ENCODE measurements around the gene MED6.
A peak's percentile ranks its signal among the peaks of the same experiment; 100 is the strongest.

Gene MED6, protein sequence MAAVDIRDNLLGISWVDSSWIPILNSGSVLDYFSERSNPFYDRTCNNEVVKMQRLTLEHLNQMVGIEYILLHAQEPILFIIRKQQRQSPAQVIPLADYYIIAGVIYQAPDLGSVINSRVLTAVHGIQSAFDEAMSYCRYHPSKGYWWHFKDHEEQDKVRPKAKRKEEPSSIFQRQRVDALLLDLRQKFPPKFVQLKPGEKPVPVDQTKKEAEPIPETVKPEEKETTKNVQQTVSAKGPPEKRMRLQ

DNA sequence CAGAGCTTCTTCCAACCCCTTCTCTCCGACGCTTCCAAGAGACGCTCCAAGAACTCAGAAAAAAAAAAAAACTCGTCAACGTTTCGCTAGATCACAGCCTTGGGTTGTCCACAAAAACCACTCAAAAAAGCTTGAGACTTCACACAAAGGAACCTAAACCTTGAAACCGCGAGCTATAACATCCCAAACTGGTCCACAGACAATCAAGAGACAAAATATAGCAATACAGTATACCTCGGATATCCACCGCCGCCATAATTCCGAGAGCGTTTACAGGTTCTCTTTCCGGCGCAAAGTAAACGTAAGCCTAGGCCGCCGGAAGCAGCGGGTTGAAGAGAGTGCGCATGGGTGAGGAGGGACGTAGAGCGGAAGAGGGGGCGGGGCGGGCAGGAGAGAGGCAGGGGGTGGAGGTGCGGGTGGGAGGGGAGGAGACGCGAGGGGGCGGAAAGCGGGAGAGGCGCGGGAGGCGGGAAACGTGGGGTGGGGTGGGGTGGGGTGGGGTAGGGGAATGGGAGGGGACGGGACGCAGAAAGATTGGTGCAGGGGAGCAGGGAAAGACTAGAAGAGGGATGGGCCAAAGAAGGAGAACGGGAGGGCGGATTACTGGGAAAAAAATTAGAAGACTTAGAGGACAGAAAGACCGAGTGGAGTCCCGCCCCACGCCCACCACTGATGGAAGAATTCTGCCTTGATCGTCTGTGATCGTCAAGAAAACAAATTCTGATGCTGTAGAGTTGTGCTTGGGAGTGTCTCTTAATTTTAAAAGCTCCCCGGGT, at the start of gene MED6:
TSS of gene MED6 (minus strand) at position 274 of the 776 bp plus-strand sequence. CDS start at position 256, 18 bp downstream.
- peak; percentile 96 for DNase-seq

DNA sequence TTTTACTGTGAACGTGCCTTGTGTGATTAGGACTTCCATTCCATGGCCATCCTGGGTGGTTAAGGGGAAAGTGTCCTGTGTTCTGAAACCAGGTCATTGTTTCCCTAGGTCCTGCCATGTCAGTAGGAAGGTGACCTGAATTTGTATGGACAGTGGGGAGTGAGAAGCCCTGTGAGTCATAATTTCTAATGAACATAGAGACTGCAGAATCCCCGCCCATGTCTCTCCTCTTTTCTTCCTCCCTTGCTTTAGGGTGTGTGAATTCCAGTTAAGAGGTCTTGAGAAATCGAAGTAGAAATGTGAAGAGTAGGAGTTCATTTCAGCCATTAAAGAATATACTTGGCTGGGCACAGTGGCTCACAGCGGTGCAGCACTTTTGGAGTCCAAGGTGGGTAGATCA, 49.3 kb upstream of the MED6 start:
- no peak for DNase-seq

DNA sequence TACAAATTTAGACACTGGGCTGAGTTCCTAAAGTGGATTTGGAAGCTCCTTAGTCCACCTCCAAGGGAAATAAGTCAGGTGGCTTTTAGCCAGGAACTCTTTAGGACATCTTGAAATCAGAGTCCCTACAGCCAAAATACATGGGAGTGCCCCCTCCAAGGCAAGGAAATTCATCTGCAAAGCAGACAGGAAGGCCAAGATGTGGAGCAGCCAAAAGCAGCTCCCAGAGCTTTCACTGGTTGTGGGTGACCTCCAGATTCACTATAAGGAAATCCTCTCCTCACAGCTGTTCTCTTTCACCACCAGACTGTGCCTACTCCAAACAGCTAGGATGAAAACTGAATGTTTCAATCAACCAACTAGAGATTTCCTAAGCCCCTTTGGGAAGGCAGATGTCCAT, 47.9 kb upstream of the MED6 start:
- DNase-seq: no peak

DNA sequence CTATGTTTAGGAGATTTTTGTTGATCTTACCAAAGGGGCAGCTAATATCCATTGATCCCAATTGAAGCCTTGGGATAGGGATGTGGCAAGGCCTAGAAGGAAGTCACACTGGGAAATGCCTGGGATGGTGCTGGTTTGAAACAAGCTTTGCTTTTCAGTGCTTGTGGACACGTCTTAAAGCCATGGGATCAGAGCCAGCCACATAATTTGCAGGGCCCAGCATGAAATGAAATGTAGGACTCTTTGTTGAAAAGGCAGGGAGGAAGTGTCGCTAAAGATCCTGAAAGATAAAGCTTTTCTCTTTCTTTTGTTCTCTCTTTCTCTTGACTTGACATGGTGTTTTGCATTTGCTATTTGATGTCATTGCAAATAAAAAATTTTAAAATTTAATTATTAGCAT, 46.2 kb upstream of the MED6 start:
- DNase-seq: no peak

DNA sequence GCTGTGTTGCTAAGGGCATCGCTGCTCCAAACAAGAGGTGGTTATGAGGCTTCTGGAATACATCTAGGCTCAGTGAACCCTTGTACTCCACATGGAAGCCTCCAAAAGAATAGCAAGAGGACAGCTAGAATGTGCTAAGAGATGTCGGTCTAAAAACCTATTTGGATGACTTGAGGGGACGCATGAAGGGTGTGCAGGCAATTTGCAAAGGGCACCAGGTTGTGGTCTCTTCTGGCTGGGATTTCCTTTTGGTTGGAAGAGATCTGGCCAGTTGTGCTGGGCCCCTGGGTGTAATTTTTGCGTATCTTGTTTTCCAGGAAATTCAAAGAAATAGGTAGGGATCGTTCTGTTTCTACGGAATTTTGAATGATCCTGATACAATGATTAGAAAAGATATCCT, 45.4 kb upstream of the MED6 start:
- DNase-seq: no peak

DNA sequence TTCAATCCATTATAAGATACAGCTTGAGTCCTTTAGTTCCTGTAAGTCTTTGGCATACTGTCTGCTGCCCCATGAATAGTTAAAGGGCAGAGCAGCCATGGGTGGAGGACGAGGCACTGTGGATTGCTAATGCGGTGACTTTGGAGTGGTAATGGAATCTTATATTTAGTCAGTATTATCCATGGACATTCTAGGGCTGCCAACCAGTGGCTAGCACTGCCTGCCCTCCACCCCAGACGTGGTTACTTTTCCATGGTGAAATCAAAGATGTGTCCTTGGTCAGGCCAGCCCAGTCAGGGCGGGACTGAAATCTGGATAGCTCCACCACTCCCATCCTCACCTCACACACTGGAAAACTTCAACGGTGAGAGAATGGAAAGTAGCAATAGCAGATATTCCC, 43.5 kb upstream of the MED6 start:
- DNase-seq: no peak

DNA sequence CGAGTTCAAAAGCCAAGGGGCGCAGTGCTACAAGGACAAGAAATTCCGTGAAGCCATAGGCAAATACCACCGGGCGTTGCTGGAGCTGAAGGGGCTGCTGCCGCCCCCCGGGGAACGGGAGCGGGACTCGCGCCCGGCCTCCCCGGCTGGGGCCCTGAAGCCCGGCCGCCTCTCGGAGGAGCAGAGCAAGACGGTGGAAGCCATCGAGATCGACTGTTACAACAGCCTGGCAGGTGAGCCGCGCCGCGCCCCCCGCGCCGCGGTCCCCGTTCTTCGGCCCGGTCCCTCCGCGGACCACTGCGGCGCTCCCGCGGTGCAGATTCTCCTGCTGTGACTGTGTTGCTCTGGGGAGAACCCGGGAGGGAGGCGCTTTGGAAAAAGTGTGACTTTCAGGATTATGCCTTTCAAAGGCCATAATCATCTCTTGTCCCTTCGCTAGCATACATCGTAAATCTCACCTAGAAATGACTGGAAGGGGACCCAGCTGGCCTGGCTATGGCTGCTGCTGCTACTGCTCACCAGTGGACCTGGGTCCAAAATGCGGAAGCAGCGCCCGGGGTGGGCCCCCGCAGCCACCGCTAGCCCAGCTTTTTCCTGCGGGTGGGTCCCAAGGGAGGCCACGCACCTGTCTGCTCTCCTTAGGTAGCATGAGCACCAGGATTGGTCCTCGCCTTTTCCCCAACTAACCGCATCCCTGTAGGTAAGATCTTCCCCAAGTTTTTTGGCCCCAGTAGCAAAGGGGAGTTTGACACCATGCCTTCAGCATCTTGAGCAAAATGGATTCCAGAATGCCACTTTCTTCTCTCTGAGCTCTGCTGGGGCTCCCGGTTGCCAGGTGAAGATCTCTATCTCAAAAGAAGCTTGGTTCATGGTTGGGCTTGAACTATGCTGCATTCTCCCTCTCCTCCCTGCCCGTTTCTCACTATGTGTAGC, 42.1 kb upstream of the MED6 start:
- DNase-seq: no peak

DNA sequence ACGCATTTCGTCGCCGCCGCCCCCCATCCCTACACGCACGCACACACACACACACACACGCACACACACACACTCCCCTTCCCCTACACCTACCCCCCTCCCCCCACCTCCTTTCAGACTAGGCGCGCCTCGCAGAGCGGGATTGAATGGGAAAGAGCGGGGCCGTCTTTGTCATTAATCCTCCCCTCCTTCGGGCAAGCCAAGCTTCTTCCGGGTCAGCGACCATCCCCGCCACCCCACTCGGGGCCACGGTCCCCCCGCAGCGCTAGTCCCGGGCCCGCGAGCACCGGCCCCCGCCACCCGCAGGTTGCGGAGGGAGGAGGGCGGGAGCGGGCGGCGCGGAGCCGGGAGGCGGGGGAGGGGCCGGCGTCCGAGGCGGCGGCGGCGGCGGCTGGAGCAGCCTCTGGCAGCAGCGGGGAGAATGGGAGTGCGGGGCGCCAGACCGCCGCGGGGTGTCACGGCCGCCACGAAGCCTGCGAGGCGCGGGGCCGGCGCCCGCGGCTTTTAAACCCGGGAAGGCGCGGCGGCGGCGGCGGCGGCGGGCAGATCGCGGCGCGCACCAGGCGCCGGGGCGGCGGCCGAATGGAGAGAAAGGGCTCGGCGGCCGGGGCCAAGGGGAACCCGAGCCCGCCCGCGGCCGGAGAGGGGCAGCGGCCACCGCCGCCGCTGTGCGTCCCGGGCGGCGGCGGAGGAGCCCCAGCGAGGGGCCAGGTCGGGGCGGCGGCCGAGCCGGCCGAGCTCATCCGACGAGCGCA, 41.3 kb upstream of the MED6 start, which contains the start of gene TTC9:
TSS of gene TTC9 (plus strand) at position 369 of the 755 bp plus-strand sequence. CDS start at position 583, 214 bp downstream.
- DNase-seq: peak; percentile 40

DNA sequence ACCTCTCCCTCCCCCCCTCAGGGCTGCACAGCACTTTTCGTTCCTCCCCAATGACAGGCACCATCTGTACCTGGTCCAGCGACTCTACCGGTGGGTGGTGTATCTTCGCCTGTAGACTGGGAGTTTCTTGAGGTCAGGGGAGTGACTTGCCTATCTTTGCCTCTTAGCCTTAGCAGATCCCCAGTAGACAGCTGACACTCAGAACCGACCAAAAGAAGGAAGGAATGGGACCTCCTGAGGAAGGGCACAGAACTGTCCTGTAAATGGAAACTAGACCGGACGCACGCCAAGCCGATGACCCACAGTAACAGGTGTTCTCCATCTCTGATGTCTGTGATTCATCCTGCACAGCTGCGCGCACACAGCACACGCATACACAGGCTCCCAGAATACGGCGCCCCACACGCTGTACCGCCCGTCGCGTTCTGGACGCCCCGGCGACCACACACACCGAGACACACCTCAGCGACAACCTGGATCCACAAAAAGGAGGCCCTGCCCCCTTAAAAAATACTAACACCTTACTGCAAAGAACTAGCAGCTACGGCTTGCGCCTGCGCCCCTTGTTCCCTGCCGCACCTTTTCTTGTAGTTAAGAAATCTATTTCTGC, 40.6 kb upstream of the MED6 start:
- no peak for DNase-seq

DNA sequence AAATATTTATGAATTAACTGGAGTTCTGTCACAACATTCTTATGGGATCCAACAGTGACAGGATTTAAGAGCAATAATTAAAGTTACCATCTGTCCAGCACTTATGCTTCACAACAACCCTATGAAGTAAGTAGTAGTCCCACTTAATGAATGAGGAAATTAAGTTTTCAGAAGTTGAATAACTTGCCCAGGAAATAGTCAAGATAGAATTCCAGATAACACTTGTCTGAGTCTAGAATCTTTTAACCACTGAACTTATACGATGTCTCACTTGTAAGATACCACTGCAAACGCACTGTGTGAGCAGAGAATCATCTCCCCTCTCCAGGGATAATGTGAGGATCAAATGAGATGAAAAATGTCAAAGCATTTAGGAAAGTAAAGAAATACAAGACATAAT, 38.0 kb upstream of the MED6 start:
- DNase-seq: no peak

DNA sequence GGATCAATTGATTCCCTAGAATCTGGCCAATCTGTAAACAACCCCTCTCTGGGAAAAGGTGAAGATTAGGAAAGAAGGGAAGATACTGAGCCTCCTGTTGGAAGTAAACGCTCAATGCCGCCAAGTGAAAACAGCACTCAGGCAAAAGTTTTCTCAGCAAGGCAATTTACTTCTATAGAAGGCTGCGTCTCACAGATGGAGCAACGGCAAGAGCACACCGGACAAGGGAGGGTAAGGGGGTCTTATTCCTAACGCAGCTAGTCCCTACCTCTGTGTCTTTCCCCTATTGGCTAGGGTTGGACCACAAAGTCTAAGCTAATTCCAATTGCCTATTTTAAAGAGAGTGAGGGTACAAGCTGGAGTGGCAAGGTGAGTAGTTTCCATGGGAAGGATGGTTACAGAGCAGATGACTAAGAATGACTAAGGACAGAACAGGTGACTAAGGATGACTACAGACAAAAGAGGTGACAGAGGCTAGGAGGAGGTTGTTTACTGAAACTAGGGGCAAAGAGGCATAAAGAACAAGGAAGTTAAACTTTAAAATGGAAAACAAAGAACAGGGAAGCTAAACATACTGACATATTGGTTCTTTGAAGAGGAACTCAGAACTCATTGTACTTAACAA, 35.6 kb upstream of the MED6 start:
- DNase-seq: no peak

DNA sequence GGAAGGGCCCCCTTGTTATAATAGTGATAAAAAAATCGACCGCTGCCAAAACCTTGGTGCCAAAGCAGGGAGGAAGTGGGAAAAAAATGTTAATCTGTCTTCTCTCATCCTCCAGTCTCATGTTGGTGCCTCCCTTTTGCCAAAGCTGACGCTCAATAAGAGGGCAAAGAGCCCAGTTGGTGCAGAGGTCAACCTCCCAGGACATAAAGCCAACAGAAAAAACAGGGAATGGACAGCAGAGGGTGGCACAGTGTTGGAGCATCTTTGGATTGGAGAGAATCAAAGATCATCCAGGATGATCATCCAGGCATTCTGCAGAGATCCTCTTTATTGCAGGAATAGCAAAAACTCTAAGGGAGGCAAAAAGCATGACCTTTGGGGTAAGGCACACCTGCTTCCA, 31.5 kb upstream of the MED6 start:
- DNase-seq: no peak

DNA sequence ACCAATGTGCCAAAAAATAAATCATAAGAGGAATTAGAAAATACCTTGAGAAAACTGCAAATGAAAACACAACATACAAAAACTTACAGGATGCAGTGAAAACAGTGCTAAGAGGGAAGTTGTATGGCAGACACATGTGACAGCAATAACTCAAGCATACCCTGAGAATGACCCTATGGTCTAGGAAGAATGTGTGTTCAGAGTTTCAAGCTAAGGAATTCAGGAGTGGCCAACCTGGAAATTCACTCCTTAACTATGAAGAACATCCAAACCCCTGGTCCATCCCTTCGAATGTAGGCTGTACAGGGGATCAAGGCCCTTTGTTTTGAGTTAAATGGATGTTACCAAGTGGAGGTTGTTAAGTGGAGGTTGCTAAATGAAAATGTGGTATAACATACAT, 24.5 kb upstream of the MED6 start:
- DNase-seq: no peak

DNA sequence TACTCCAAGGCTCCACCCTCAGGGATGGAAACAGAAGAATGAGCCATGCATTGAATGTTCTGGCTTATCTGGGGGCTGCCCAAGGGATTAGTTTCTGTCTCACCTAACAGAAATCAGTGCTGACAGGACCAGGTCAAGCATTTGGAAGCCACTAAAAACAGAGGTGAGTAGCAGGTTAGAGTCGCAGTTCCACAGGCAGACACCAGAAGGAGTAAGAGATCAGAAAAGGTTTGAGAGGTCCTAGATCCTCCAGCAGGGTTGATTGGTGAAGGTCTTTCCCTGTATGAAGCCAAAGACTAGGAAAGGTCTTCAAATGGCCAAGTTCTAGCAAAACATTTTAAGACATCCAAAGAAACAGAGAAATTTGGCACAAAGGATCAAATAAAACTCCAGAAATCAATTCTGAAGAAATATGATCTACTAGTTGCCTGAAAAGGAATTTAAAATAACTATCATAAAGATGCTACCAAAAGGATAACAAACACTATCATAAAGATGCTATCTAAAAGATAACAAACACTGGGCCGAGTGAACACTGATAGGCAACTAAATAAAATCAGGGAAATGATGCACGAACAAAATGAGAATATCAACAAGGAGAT, 21.8 kb upstream of the MED6 start:
- no peak for DNase-seq

DNA sequence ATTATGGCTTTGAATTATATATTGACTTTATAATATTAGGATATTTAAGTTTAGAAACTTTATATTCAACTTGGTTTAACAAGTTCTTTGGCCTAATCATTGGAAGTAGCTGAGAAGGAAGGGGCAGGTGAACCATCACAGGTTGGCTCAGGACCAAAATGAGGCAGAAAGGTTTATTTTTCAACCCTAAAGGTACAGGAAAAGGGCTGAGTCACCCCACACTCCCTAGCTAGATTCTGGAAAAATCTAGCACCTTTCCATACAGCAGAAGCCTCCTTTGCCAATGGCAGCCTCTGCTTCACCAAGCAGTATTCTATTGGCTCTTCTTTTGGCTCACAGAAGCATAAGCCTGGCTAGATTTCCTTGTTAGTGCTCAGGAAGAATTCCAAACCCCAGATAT, 19.3 kb upstream of the MED6 start:
- no peak for DNase-seq

DNA sequence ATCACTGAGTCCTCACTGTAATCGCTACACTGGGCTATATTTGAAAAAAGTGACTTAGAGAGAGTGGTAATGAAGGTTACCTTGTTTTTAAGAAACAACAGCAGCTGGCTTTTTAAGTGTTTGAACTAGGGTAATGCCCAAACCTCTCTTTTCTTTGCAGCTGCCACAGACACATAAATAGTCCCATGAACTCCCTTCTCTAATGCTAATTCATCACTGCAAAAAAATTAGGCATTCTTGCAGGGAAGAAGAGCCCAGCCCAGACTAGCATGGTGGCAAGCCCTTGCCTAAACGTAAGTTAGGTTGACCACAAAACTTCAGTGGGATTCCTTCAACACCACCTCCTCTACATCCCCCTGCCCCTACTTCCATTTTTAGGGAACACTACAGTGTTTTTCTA, 17.9 kb upstream of the MED6 start:
- DNase-seq: no peak

DNA sequence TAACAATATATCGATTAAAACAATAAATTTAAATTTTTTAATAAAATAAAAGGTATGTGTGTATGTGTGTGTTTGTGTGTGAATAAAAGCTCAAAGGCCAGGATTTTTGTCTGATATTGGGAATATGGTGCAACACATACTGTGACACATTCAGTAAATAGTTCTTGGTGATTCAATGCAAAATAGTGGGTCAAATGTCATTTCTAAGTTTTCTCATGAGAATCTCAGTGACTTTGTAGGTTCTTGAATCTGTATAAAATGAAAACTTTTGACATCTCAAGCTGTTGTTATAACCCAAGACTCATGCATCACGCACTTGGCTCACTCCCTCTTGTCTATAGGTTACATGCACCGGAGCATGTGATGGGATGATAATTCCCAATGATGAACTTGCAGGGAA, 16.2 kb upstream of the MED6 start:
- DNase-seq: no peak

DNA sequence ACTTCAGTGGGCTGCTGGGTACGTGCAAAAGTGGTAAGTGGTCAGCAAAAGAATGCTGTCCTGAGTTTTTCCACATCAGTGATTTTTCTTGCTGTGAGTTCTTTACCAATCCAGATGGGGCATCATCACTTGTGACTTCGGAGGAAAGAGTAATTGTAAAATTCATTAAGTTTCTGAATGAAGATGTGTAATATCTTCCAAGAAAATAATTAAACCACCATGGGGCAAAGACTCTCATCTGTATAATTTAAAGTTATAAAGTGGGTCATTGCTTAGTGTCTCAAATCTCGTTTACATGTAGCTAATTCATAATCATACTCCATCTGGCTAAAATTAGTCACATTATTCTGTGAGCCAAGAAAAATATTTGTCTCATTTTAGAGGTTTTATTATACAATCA, 10.8 kb upstream of the MED6 start:
- no peak for DNase-seq

DNA sequence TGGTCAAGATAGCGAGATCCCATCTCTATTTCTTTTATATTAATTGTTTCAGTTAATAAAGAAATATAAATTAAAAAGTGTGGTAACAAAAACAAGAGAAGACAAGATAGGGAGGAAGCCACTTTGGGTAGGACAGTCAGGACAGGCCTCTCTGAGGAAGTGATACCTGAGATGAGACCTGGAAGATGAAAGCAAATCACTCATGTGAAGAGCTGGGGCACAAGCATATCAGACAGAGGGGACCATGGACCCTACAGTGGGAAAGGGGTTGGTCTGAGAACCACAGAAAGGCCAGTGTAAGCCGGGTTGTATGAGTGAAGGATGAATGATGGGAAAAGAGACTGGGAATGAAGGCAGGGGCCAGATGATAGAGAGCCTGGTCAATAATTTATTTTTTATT, 1.8 kb upstream of the MED6 start:
- no peak for DNase-seq

DNA sequence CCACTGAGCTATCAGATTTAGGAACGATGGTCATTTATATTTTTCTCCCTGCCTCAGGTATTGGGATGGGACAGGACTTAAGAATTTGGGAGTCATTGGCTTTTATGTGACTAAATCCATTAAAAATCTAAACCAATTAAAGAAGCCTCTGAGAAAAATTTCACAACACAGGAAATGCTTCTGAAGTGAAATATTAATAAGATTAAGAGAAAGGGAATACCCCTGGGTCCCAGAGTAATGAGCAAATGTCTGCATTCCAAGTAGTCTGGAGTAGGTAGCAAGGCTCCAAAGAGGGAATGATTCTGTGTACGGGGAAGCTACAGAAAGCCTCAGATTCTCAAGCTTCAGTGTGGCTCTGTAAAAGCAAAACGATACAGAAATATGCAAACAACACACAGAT, 707 bp upstream of the MED6 start:
- no peak for DNase-seq

DNA sequence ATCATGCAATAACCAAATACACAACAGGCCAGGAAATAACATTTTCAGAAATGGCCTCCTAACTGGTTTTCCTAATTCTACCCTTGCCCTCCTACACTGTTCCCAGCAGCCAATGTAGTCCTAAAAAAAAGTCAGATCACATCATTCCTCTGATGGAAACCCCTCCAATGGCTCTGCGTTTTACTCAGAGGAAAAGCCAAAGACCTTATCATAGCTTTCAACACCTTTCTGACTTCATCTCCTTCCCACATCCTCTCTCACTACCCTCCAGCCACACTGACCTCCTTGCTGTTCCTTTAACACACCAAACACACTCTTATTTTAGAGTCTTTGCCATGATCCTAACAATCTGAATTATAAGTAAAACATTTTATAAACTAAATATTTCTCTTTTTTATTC, 1.1 kb downstream of the MED6 start:
- DNase-seq: no peak
